ENCODE measurements around the gene FHDC1.

DNA sequence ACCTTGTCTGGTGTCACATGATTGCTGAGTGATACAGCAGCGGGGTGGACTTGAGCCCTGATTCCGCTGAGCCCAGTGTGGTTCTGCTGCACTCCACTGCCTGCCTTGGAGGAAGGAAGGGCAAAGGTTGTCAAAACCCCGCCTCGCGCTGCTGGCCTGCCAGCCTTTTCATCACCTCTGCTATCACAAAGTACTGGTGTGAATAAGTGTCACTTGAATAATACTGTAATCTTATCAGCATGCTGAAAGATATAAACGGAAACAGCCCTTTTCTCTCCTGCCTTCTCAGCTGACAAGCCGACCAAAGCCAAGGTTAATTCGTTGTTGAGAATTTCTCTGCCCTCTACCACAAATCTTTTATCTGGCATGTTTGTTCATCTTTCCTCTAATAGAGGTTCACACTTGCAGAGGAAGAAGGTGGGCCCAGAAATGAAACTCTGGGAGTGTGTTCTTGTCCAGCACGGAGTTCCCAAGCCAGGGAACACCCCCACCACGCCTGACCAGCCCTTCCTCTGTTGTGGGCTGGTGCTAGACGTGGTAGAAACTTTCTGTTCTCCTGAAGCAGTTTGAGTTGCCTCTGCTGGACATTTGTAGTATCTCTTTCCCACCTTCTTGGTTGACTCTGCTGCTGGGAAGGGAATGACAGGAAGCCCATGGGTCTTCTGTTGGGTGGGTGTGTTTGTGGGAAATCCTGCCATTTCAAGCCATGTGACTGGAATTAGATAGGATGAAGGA, 21.5 kb downstream of the FHDC1 start:
- no peak for TF ChIP-seq POLR2AphosphoS5 (IDR thresholded peaks at IDR 0.05; ENCODE audit: borderline replicate concordance, low read depth, low read length)
- TF ChIP-seq EZH2 (IDR thresholded peaks at IDR 0.05): no peak
- TF ChIP-seq FOXP2 (optimal IDR thresholded peaks at IDR 0.05; ENCODE audit: control extremely low read depth, extremely low read length, insufficient read depth): no peak

All from SK-N-MC (cell line).